Measurements from ENCODE around the gene CLCN3. TPM values are rescaled to one million over a fixed set of nuclear protein-coding genes. Genes with fewer than 3 reads are reported as not detected.

Gene CLCN3
- total and polyA plus RNA-seq, 2 experiments from 2014 or later: 14.9 to 38.4 TPM

GRCh38 chr4:169682372-169683047 is 62.1 kb downstream of the CLCN3 start:
- DNase-seq (ENCODE audit: low spot score): no peak
- no peak overlapping the region for H3K27ac ChIP-seq
- H3K27me3 ChIP-seq: no peaks in the 10 kb centered on the region
- H3K79me2 ChIP-seq: peaks cover 2% of the 10 kb centered on the region
- H4K20me1 ChIP-seq (ENCODE audit: insufficient read depth, poor library complexity, severe bottlenecking): no peaks in the 10 kb centered on the region
- H2AFZ ChIP-seq: no peak overlapping the region
- H3K4me1 ChIP-seq (ENCODE audit: insufficient read depth): no peaks in the 10 kb centered on the region
- no peaks in the 10 kb centered on the region for H3K9me2 ChIP-seq (replicated peaks; ENCODE audit: insufficient read depth)
- 88% methylated on average over 4 of the region's 4 CpGs for WGBS (ENCODE audit: low lambda C conversion rate, missing lambda C conversion rate)
- no peaks in the 10 kb centered on the region for H3K9me3 ChIP-seq (ENCODE audit: low read depth)
- H3K36me3 ChIP-seq (replicated peaks; ENCODE audit: insufficient read depth, low read depth): no peaks in the 10 kb centered on the region
- no peak overlapping the region for H3K4me3 ChIP-seq
- TF ChIP-seq, protein P1, sequence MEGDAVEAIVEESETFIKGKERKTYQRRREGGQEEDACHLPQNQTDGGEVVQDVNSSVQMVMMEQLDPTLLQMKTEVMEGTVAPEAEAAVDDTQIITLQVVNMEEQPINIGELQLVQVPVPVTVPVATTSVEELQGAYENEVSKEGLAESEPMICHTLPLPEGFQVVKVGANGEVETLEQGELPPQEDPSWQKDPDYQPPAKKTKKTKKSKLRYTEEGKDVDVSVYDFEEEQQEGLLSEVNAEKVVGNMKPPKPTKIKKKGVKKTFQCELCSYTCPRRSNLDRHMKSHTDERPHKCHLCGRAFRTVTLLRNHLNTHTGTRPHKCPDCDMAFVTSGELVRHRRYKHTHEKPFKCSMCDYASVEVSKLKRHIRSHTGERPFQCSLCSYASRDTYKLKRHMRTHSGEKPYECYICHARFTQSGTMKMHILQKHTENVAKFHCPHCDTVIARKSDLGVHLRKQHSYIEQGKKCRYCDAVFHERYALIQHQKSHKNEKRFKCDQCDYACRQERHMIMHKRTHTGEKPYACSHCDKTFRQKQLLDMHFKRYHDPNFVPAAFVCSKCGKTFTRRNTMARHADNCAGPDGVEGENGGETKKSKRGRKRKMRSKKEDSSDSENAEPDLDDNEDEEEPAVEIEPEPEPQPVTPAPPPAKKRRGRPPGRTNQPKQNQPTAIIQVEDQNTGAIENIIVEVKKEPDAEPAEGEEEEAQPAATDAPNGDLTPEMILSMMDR (IDR thresholded peaks at IDR 0.05; ENCODE audit: poor library complexity): no peak
- TF ChIP-seq EZH2phosphoT487 (IDR thresholded peaks at IDR 0.05; ENCODE audit: low read depth, severe bottlenecking, unreplicated experiment) (no peak), EZH2 (IDR thresholded peaks at IDR 0.05; ENCODE audit: borderline replicate concordance) (no peak)
- H3K4me2 ChIP-seq: no peak overlapping the region

DNA sequence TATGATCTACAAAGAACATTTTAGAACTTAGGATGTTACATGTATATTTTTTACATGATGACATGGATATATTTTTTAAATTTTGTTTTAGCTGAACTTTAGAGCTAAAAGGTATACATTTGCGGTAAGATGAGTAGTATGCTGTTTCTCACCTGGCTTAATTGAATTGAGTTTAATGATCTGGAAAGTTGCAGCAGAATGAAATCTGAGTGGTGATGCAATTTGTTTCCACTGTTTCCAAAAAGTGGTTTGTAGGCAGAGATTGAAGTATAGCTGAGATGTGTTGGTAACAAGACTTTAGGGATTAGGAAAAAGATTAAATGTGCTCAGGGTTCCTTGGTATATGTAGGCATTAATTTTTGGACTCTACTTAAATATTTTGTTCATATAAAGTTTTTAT is 69.3 kb downstream of the CLCN3 start:
- H3K36me3 ChIP-seq (replicated peaks; ENCODE audit: insufficient read depth, low read depth): no peaks in the 10 kb centered on the region
- no peak overlapping the region for H3K27ac ChIP-seq
- H3K9me3 ChIP-seq (ENCODE audit: low read depth): no peaks in the 10 kb centered on the region
- no peaks in the 10 kb centered on the region for H4K20me1 ChIP-seq (ENCODE audit: insufficient read depth, poor library complexity, severe bottlenecking)
- 94% methylated on average over 1 of the region's 1 CpG for WGBS (ENCODE audit: low lambda C conversion rate, missing lambda C conversion rate)
- no peaks in the 10 kb centered on the region for H3K4me1 ChIP-seq (ENCODE audit: insufficient read depth)
- DNase-seq (ENCODE audit: low spot score): no peak
- TF ChIP-seq EZH2 (IDR thresholded peaks at IDR 0.05; ENCODE audit: borderline replicate concordance) (no peak), EZH2phosphoT487 (IDR thresholded peaks at IDR 0.05; ENCODE audit: low read depth, severe bottlenecking, unreplicated experiment) (no peak)
- TF ChIP-seq, protein P1 (IDR thresholded peaks at IDR 0.05; ENCODE audit: poor library complexity): no peak
- no peak overlapping the region for H3K4me3 ChIP-seq
- H3K27me3 ChIP-seq: no peaks in the 10 kb centered on the region
- H3K4me2 ChIP-seq: no peak overlapping the region
- no peaks in the 10 kb centered on the region for H3K79me2 ChIP-seq
- no peaks in the 10 kb centered on the region for H3K9me2 ChIP-seq (replicated peaks; ENCODE audit: insufficient read depth)
- no peak overlapping the region for H2AFZ ChIP-seq

- H3K9me2 ChIP-seq (replicated peaks; ENCODE audit: insufficient read depth): no peaks in the 10 kb centered on the region
- 93% methylated on average over 5 of the region's 5 CpGs for WGBS (ENCODE audit: low lambda C conversion rate, missing lambda C conversion rate)
- H3K27ac ChIP-seq: no peak overlapping the region
- no peaks in the 10 kb centered on the region for H3K9me3 ChIP-seq (ENCODE audit: low read depth)
- H3K27me3 ChIP-seq: no peaks in the 10 kb centered on the region
- no peak overlapping the region for H3K4me2 ChIP-seq
- no peak overlapping the region for H2AFZ ChIP-seq
- H3K4me1 ChIP-seq (ENCODE audit: insufficient read depth): no peaks in the 10 kb centered on the region
- no peak overlapping the region for H3K4me3 ChIP-seq
- H3K79me2 ChIP-seq: no peaks in the 10 kb centered on the region
- no peaks in the 10 kb centered on the region for H3K36me3 ChIP-seq (replicated peaks; ENCODE audit: insufficient read depth, low read depth)
- TF ChIP-seq, protein P1 (IDR thresholded peaks at IDR 0.05; ENCODE audit: poor library complexity): no peak
- TF ChIP-seq EZH2 (IDR thresholded peaks at IDR 0.05; ENCODE audit: borderline replicate concordance) (no peak), EZH2phosphoT487 (IDR thresholded peaks at IDR 0.05; ENCODE audit: low read depth, severe bottlenecking, unreplicated experiment) (no peak)
- no peaks in the 10 kb centered on the region for H4K20me1 ChIP-seq (ENCODE audit: insufficient read depth, poor library complexity, severe bottlenecking)
- no peak for DNase-seq (ENCODE audit: low spot score)
Observed at GRCh38 chr4:169690787-169691186, 70.4 kb downstream of the CLCN3 start.
